Measurements from ENCODE around the gene UNC79.

DNA sequence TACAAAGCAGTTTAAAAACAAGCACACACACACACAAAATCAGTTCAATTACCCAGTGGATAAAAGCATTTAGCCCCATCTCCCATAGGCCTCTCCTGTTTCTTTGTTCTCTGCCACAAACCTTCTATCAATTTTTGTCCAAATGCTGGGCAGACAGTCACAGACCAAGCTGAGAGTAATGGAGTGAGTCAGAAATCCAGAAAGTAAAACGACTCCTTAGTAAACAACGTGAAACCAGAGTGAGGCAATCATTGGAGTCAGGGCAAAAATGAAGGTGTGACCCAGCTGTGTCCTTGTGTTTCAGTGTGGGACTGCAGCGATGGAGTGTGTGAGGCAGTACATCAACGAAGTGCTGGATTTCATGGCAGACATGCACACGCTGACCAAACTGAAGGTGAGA is 255.5 kb downstream of the UNC79 start:
- TF ChIP-seq POLR2A (IDR thresholded peaks at IDR 0.05) (no peak), CTCF (IDR thresholded peaks at IDR 0.05) (no peak)

Measured in thyroid gland (tissue), 4 donors.